Measurements from ENCODE around the gene FBLN5. TPM values are rescaled to one million over a fixed set of nuclear protein-coding genes. Genes with fewer than 3 reads are reported as not detected.

FBLN5 gene
- total RNA-seq, 4 donors from 2014 or later, result 19.6 to 36.8 (median 27.3) TPM

DNA sequence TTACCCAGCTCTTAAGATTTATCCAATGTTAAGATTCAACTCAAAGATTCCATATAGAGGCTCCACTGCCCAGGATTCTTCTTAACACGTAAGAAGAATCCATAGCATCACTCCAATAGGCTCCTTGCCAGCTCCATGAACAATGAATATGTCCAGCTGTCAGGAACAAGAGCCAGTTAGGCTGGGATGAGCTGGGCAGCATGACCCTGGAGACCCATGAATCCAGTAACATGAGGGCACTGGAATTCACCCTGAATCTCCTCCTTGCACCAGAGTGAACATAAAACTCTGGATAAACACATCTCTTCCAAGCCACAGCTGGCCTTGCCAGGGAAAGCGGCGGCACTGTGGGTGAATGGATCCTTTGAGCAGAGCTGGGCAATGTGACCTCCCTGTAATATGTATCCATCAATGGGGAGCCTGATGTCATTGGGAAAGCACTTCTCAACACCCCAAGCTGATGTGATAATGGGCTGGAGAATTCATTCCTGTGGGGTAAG, 55.7 kb downstream of the FBLN5 start:
- Histone ChIP-seq H3K9me3 (no peaks in the 10 kb centered on the region), H3K4me3 (no peak overlapping the region), H3K27ac (no peak overlapping the region), H3K36me3 (no peaks in the 10 kb centered on the region), H3K4me1 (peaks cover 10% of the 10 kb centered on the region in 2 donors), H3K27me3 (peaks cover 0 to 6% (median 0%) of the 10 kb centered on the region in 3 donors)
- intact Hi-C loops (cut with DNase I; ENCODE audit: low total_unique reads), result no loop called here
- no peak for ATAC-seq
- TF ChIP-seq CTCF (IDR thresholded peaks at IDR 0.05 in 4 of 5, conservative IDR thresholded peaks at IDR 0.05 in 1 of 5) (no peak), POLR2A (IDR thresholded peaks at IDR 0.05) (no peak)
- no peak for DNase-seq
- in situ Hi-C loops (cut with MboI; ENCODE audit: low sequenced_read_pairs in 4 of 4), result no loop called here

- intact Hi-C loops (cut with DNase I; ENCODE audit: low total_unique reads), result no loop called here
- Histone ChIP-seq H3K36me3 (no peaks in the 10 kb centered on the region), H3K4me1 (peaks cover 10% of the 10 kb centered on the region in 2 donors), H3K27ac (peak overlapping the region in 1 of 4 donors; percentile 64), H3K4me3 (no peak overlapping the region), H3K27me3 (peaks cover 0 to 6% (median 0%) of the 10 kb centered on the region in 3 donors), H3K9me3 (no peaks in the 10 kb centered on the region)
- in situ Hi-C loops (cut with MboI; ENCODE audit: low sequenced_read_pairs in 4 of 4), result no loop called here
- DNase-seq (no peak), ATAC-seq (no peak)
- no peak for TF ChIP-seq CTCF (IDR thresholded peaks at IDR 0.05 in 4 of 5, conservative IDR thresholded peaks at IDR 0.05 in 1 of 5)
- no peak for TF ChIP-seq POLR2A (IDR thresholded peaks at IDR 0.05)
Observed at GRCh38 chr14:91891101-91891500, 56.4 kb downstream of the FBLN5 start.

- H3K36me3 ChIP-seq, result no peaks in the 10 kb centered on the region
- DNase-seq (no peak), ATAC-seq (no peak)
- intact Hi-C loops (cut with DNase I; ENCODE audit: low total_unique reads), result no loop called here
- peaks cover 0 to 6% (median 0%) of the 10 kb centered on the region in 3 donors for H3K27me3 ChIP-seq
- TF ChIP-seq POLR2A (IDR thresholded peaks at IDR 0.05) (no peak), CTCF (IDR thresholded peaks at IDR 0.05 in 4 of 5, conservative IDR thresholded peaks at IDR 0.05 in 1 of 5) (no peak)
- H3K4me1 ChIP-seq, result peaks cover 10% of the 10 kb centered on the region in 2 donors
- peak overlapping the region; percentile 49 to 64 (median 58) for H3K27ac ChIP-seq
- in situ Hi-C loops (cut with MboI; ENCODE audit: low sequenced_read_pairs in 4 of 4), result no loop called here
- H3K9me3 ChIP-seq, result no peaks in the 10 kb centered on the region
- H3K4me3 ChIP-seq, result no peak overlapping the region
Observed at GRCh38 chr14:91890291-91890749, 57.2 kb downstream of the FBLN5 start.

DNA sequence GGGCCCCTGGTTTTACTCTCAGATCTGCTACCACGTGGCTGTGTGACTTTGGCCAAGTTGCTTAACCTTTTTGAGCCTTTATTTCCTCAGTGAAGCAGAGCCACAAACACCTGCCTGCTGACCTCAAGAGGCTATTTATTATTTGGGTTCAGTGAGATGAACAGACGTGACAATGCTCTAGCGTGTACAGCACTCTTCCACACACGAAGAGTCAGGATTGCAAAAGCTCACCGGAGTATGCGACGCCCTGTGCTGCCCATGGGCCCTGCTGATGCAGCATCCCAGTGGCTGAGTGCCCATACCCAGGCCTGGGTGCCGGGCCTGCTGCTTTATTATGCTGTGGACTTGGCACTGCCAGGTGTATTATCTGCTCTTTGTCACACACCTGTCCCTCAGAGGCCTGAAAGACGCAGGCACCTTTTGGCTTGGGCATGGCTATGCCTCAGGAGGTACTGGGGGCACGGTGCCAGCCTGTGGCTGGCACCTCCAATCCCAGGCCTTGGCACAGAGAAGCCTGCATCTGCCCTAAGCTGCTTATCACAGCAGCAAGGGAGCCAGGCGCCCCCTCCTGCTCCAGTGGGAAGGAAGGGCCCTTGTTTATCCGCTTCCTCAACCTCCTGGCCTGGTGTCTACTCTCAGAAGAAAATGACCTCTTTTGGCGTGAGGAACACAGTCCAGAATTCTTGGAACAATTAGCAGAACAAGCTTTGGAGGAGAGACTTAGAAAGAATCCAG, 57.9 kb downstream of the FBLN5 start:
- TF ChIP-seq POLR2A (IDR thresholded peaks at IDR 0.05), result no peak
- no peak for TF ChIP-seq CTCF (IDR thresholded peaks at IDR 0.05 in 4 of 5, conservative IDR thresholded peaks at IDR 0.05 in 1 of 5)
- DNase-seq (peak in 1 of 2 donors; percentile 44), ATAC-seq (peak; percentile 12 to 22)
- Histone ChIP-seq H3K27me3 (peaks cover 0 to 6% (median 0%) of the 10 kb centered on the region in 3 donors), H3K9me3 (no peaks in the 10 kb centered on the region), H3K36me3 (no peaks in the 10 kb centered on the region), H3K4me1 (peaks cover 10% of the 10 kb centered on the region in 2 donors), H3K4me3 (no peak overlapping the region), H3K27ac (peak overlapping the region; percentile 49 to 64 (median 58))
- in situ Hi-C loops (cut with MboI; ENCODE audit: low sequenced_read_pairs in 4 of 4) (no loop called here), intact Hi-C loops (cut with DNase I; ENCODE audit: low total_unique reads) (no loop called here)
